NCI-H1930 (cell line): ENCODE measurements around the gene KASH5.
A peak's percentile ranks its signal among the peaks of the same experiment; 100 is the strongest.

ENCODE experiments used
- DNase-seq, 2 experiments: peaks; one replicate each; lab custom pipeline; 2025; lab: John Stamatoyannopoulos, UW

KASH5 gene

DNA sequence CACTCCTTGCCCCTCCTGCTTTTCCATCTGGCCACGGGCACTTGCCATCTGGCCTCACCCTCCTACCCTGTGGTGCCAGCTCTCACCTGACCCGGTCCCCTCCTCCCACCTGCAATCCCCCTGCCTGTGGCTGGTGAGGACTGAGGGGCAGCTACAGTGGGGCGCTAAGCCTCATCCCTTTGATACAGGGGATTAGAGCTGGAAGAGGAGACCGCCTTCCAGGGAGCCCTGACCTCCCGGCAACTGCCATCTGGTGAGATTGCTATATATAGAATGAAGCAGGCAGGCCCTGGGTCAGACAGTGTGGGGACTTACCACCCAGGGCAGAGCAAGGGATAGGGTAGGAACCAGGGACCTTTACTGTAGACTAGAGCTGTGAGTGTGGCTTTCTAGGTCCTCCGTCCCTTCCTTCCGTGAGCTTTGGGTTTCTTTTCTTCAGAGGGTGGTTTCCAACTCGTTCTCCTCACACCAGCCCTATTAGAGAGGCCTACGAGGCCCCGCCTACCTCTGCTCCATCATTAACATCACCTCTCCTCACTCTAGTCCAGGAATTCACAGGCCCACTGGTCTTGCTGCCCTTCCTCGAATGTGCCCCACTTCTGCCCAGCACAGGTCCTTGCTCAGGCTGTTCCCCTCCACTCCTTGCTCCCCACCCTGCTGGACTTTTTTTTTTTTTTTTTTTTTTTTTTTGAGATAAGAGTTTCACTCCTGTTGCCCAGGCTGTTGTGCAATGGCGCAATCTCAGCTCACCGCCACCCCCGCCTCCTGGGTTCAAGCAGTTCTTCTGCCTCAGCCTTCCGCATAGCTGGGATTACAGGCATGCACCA, 7.7 kb downstream of the KASH5 start:
- no peak for DNase-seq

GRCh38 chr19:49396738-49397505, 8.9 kb downstream of the KASH5 start:
- DNase-seq = no peak

GRCh38 chr19:49398001-49398615, 10.1 kb downstream of the KASH5 start:
- DNase-seq = no peak

DNA sequence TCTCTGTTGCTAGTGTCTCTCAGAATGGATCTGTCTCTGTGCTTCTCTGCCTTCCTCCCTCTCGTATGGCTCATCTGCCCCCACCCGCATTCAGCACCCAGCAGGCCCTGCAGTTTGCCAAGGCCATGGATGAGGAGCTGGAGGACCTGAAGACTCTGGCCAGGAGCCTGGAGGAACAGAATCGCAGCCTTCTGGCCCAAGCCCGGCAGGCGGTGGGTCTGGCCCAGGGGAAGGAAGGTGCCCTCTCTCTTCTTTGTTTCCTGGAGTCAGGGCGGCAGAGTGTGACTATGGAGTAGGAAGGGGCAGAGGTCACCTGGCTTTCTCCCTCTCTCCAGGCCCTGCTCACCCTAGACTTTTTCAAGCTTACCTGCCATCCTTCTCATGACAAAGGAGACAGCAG, 10.9 kb downstream of the KASH5 start:
- DNase-seq = no peak

- DNase-seq = no peak
Observed at GRCh38 chr19:49400029-49400428, 12.0 kb downstream of the KASH5 start.

DNA sequence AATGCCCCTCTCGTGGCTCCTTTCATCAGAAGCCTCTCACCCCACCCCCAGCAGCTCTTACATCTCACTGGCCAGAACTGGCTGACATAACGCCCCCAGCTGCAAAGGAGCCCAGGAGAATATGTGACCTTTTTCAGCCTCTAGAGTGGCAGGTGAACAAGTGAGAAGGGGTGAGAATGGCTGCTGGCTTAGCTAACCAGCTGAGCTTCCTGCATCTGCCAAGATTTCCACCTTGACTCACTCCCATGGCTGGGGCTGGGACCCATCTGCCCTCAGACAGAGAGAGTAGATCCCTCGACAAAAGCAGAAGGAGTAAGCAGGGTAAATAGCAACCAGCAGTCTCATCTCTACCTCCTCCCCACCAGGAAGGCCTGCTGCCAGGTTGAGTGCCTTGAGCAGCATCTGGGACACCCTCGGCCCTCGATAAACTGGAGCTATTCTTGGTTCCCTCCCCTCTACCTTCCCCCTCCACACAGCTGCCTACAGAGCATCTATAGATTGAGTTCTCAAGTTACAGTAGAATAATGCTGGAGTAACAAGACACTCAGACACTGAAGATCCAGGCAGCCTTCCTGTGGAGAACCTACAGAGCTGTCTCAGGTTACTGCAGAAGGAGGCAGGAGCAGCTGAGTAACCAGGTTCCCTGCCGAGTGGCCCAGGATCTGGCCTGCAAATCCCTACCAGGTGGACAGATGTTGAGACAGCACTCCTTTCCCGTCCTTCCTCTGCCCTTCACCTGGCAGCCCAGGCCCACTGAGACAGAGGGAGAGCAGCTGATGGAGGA, 15.5 kb downstream of the KASH5 start:
- DNase-seq = peak; percentile 77

GRCh38 chr19:49407079-49407478, 19.0 kb downstream of the KASH5 start:
- no peak for DNase-seq

DNA sequence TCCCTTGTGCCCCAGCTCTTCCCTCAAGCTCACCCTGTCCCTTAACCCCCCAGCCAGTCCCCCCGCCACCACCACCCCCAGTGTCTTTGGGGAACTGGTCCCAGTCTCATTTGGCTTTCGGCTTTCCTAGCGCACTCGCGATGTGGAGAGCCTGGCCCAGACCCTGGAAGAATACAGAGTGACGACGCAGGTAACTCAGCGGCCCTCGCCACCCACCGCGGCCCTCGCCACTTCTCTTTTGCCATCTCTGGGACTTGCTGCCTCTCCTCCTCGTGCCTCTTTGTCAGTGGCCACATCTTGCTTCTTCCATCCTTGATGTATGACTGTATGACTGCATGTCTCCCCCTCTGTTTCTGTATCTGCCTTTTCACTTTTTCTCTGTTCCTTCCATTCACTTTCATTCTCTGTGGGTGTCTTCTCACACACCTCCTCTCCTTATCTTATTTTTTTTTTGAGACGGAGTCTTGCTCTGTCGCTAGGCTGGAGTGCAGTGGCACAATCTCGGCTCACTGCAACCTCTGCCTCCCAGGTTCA, 19.5 kb downstream of the KASH5 start:
- DNase-seq = no peak

DNA sequence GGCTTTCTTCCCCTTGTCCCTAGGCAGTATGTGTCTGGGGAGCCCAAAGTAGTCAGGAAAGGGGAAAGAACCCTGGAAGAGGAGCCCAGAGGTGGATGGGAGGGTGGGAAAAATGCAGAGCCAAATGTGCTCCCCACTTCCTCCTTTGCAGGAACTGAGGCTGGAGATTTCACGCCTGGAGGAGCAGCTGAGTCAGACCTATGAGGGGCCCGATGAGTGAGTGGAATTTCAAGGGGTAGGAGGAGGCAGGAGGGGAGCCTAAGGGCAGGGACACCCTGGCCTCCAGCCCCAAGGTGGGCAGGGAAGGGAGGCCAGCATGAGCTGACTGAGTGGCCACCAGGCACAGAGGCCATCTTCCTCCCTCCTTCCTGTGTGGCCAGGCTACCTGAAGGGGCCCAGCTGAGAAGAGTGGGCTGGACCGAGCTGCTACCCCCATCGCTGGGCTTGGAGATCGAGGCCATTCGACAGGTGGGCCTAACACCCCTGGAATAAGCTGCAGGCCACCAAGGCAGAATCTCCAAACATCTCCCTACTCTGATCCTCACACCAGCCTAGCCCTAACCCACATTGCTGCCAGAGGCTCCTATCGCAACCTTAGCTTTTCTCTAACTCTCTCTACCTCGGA, 20.9 kb downstream of the KASH5 start:
- no peak for DNase-seq

DNA sequence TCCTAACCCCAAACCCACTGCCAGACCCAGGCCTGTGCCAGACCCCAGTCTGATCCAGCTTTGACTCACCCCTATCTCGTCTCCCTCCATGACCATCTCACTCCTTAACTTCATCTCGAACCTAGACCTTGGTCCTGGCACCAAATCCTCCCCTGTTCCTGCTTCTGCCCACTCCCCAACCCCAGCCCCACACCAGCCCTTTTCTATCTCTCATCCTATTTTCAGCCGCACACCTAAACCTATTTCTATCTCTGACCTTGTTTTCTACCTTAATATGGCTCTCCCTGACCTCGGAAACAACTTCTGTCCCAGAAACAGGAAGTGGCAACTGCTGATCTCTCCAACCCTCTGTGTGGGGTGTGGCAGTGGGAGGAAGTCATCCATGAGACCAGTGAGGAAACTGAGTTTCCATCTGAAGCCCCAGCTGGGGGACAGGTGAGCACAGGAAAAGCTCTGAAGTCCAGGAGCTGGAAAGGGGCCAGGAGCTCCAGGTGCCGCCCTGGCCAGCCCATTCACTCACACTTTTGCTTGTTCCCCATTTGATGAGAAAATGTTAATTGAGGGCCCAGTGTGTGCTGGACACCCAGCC, 21.5 kb downstream of the KASH5 start:
- no peak for DNase-seq

GRCh38 chr19:49411681-49412326, 23.8 kb downstream of the KASH5 start:
- DNase-seq = no peak

DNA sequence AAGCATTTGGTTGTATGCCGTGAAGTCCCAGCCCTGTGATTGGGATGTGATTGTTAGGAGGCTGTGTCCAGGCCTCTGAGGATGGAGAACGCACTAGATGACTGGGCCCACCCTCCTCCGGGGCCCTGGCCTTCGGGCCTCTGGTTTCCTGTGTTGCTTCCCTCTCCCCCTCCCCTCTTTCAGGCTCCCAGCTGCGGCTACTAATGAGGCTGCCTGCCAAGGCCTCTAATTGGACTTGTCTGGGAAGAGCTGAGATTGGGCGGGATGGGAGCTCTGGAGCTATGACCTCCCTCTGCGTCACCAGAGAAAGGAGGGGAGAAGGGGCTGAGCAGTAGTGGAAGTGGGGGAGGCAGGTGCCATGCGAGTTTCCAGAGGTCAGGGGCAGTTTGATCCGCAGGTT, 25.3 kb downstream of the KASH5 start:
- DNase-seq = no peak

- DNase-seq = no peak
Observed at GRCh38 chr19:49414256-49414655, 26.2 kb downstream of the KASH5 start.

- DNase-seq = no peak
Observed at GRCh38 chr19:49415102-49415809, 27.2 kb downstream of the KASH5 start.

GRCh38 chr19:49415810-49416200, 27.8 kb downstream of the KASH5 start:
- no peak for DNase-seq

DNA sequence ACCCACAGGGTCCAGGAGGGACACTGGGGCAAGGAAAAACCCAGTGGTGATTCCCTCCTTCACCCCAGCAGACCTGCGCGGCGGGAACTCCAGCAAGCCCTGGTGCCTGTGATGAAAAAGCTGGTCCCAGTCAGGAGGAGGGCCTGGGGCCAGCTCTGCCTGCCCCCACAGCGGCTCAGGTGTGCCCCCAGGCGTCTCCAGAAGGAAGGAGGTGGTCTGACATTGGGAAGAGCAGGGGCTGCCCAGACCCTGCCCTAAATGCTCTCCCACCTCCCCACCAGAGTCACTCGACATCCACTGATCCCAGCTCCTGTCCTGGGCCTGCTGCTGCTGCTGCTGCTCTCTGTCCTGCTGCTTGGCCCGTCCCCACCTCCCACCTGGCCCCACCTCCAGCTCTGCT, 29.0 kb downstream of the KASH5 start:
- no peak for DNase-seq

DNA sequence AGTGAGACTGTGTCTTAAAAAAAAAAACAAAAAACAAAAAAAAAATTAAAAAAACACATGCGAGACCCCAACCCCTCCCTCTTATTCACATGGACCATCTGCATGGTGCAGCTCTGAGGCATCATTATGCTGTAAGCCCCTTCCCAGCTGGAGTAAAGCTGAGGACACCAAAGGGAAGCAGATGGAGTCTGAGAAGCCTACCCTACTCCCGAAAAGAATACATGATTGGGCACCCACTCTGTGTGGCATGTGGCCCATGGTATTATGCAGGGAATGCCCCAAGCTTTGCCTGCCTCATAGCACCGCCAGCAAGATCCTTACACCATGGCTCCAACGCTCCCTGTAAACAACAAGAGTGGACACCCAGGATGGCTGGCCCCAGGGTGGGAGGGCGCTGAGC, 30.5 kb downstream of the KASH5 start:
- no peak for DNase-seq

DNA sequence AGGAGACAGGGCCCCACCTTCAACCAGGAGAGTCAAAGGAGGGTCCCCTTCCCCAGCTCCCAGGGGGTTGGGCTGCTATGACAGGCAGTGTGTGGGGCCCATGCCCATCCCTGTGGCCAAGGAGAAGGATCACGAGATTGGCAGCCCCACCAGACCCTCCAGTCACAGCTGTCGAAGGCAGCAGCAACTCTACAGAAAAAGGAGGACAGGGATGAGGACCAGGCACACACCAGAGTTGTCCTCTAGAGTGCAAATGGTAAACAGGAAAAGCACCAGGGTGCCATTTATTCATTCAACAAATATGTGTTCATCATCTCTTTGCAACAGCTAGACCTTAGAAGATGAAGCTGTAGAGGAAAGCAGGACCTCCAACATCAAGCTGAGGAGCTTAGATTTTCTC, 31.1 kb downstream of the KASH5 start:
- DNase-seq = no peak

GRCh38 chr19:49420227-49420626, 32.2 kb downstream of the KASH5 start:
- DNase-seq = no peak
